ENCODE results near the gene RIPPLY2.
A peak's percentile ranks its signal among the peaks of the same experiment; 100 is the strongest.

Gene RIPPLY2

DNA sequence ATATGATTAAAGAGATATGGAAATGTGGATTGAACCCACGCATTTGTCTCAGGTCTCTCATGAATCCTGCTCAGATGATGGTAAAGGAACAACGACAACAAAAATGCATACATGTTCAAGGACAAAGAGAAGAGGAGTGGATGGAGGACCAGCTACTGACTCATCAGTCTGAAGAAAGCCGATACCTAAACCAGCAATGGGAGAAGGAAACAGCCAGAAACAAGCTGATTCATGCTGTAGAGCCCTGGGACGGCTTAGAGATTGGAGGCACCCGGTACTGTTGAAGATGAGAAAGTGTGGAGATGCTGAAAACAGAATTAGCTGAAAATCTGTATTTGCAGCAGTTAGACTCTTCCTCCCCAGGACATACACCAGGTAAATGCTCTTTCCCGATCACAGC, 14.4 kb upstream of the RIPPLY2 start:
- no peaks in the 10 kb centered on the region for H3K27me3 ChIP-seq (ENCODE audit: low read depth, low read length)
- no peak overlapping the region for H3K27ac ChIP-seq (ENCODE audit: low read length)
- no peak overlapping the region for H3K4me3 ChIP-seq (ENCODE audit: low read depth in 1 of 2, low read length in 2 of 2)
- no peaks in the 10 kb centered on the region for H3K36me3 ChIP-seq (ENCODE audit: control insufficient read depth in 1 of 2, insufficient read depth in 2 of 2, low read length in 2 of 2)
- H3K9me3 ChIP-seq (ENCODE audit: control insufficient read depth in 1 of 2, low read length in 2 of 2) = peaks cover 0 to 11% of the 10 kb centered on the region in 2 donors
- H3K4me1 ChIP-seq (ENCODE audit: control insufficient read depth in 1 of 2, insufficient read depth in 2 of 2, low read length in 2 of 2) = no peaks in the 10 kb centered on the region

DNA sequence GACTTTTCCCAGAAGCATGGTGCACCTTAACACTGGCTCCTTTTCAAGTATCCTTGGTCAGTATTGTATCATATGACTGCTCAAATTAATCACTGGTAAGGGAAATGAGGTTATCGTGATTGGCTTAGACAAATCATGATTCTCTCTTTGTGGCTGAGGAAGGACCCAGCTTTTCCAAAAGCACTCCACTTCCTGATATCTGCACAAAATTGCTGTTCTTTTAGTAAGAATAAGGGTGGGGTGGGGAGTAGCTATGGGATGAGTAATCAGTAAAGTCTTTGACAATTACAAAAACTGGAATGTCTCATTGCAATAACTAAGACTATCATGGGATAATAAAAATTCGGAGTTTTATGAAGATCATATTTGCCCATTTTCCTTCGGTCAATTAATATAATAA, 9.0 kb upstream of the RIPPLY2 start:
- H3K27ac ChIP-seq (ENCODE audit: low read length) = no peak overlapping the region
- no peaks in the 10 kb centered on the region for H3K4me1 ChIP-seq (ENCODE audit: control insufficient read depth in 1 of 2, insufficient read depth in 2 of 2, low read length in 2 of 2)
- peaks cover 0 to 4% of the 10 kb centered on the region in 2 donors for H3K9me3 ChIP-seq (ENCODE audit: control insufficient read depth in 1 of 2, low read length in 2 of 2)
- no peak overlapping the region for H3K4me3 ChIP-seq (ENCODE audit: low read depth in 1 of 2, low read length in 2 of 2)
- no peaks in the 10 kb centered on the region for H3K27me3 ChIP-seq (ENCODE audit: low read depth, low read length)
- no peaks in the 10 kb centered on the region for H3K36me3 ChIP-seq (ENCODE audit: control insufficient read depth in 1 of 2, insufficient read depth in 2 of 2, low read length in 2 of 2)

DNA sequence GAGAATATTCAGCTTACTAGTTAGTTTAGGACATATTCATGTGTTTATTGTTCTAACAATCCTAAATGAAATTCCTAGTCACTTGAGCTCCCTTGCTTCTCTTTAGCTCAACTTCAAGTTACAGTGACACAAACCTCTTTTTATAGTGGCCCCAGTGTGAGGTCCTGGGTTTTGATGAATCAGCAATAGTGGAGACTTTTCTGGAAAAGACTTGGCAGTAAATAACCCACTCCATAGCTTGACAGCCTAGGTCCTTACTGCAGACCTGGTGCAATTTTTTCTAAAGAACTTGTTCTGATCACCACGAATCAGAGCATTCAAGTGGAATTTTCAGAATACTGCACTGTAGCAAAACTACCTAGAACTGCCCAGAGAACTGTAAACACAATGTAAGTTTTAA, 6.9 kb upstream of the RIPPLY2 start:
- Histone ChIP-seq H3K4me1 (ENCODE audit: control insufficient read depth in 1 of 2, insufficient read depth in 2 of 2, low read length in 2 of 2) (no peaks in the 10 kb centered on the region), H3K27me3 (ENCODE audit: low read depth, low read length) (no peaks in the 10 kb centered on the region), H3K4me3 (ENCODE audit: low read depth in 1 of 2, low read length in 2 of 2) (no peak overlapping the region), H3K27ac (ENCODE audit: low read length) (no peak overlapping the region), H3K9me3 (ENCODE audit: control insufficient read depth in 1 of 2, low read length in 2 of 2) (peaks cover 0 to 2% of the 10 kb centered on the region in 2 donors), H3K36me3 (ENCODE audit: control insufficient read depth in 1 of 2, insufficient read depth in 2 of 2, low read length in 2 of 2) (no peaks in the 10 kb centered on the region)

DNA sequence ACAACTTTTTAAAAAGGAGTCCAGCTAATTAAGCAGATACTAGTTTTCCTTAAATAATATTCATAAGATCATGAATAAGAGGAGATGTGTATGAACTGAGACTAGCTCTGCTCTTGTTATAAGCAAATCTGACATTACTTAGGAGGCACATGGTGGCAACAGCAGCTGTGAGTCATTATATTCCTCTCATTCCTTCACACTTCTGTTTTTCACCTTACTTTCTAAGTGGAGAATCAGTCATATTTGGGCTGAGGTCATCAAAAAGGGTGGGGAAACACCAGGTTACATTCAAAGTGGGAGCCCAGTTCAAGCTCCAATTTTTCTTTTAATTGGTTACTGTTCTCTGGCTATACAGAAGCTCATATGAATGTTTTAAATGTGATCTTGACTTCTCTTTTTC, 6.0 kb upstream of the RIPPLY2 start:
- H3K36me3 ChIP-seq (ENCODE audit: control insufficient read depth in 1 of 2, insufficient read depth in 2 of 2, low read length in 2 of 2) = no peaks in the 10 kb centered on the region
- H3K27me3 ChIP-seq (ENCODE audit: low read depth, low read length) = no peaks in the 10 kb centered on the region
- H3K9me3 ChIP-seq (ENCODE audit: control insufficient read depth in 1 of 2, low read length in 2 of 2) = no peaks in the 10 kb centered on the region
- H3K27ac ChIP-seq (ENCODE audit: low read length) = no peak overlapping the region
- H3K4me1 ChIP-seq (ENCODE audit: control insufficient read depth in 1 of 2, insufficient read depth in 2 of 2, low read length in 2 of 2) = no peaks in the 10 kb centered on the region
- H3K4me3 ChIP-seq (ENCODE audit: low read depth in 1 of 2, low read length in 2 of 2) = no peak overlapping the region

DNA sequence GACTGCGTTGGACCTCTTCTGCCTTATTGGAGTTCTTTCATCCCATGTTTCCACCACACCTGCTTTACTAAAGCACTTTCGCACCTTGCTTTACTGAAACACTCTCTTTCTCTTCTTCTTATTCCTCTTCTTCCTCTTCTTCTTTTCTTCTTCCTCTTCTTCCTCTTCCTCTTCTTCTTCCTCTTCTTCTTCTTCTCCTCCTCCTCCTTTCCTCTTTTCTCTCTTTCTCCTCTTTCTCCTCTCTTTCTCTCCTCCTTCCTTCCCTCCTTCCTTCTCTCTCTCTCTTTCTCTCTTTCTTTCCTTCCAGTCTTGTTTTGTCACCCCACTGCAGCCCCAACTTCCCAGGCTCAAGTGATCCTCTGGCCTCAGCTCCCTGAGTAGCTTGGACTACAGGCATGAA, 4.0 kb upstream of the RIPPLY2 start:
- Histone ChIP-seq H3K4me1 (ENCODE audit: control insufficient read depth in 1 of 2, insufficient read depth in 2 of 2, low read length in 2 of 2) (peaks cover 5 to 10% of the 10 kb centered on the region in 2 donors), H3K27me3 (ENCODE audit: low read depth, low read length) (peaks cover 12% of the 10 kb centered on the region), H3K36me3 (ENCODE audit: control insufficient read depth in 1 of 2, insufficient read depth in 2 of 2, low read length in 2 of 2) (no peaks in the 10 kb centered on the region), H3K9me3 (ENCODE audit: control insufficient read depth in 1 of 2, low read length in 2 of 2) (no peaks in the 10 kb centered on the region), H3K27ac (ENCODE audit: low read length) (no peak overlapping the region), H3K4me3 (ENCODE audit: low read depth in 1 of 2, low read length in 2 of 2) (no peak overlapping the region)

DNA sequence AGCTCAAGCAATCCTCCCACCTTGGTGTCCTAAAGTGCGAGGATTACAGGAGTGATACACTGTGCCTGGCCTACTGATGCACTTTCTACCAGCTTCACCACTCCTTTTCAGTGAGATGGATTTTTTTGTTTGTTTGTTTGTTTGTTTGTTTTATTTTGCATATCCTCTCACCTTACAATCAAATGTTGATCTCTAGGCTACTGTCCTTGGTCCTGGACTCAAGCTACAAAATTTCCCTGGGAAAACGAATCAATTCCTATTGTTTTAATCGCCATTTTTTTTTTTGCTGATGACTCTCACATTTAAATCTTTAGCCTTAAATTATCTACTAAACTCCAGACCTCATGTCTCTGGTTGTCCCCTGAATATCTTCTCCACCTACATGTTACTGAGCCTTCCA, 3.5 kb upstream of the RIPPLY2 start:
- peaks cover 13% of the 10 kb centered on the region for H3K27me3 ChIP-seq (ENCODE audit: low read depth, low read length)
- H3K36me3 ChIP-seq (ENCODE audit: control insufficient read depth in 1 of 2, insufficient read depth in 2 of 2, low read length in 2 of 2) = no peaks in the 10 kb centered on the region
- H3K4me1 ChIP-seq (ENCODE audit: control insufficient read depth in 1 of 2, insufficient read depth in 2 of 2, low read length in 2 of 2) = peaks cover 5 to 11% of the 10 kb centered on the region in 2 donors
- no peaks in the 10 kb centered on the region for H3K9me3 ChIP-seq (ENCODE audit: control insufficient read depth in 1 of 2, low read length in 2 of 2)
- no peak overlapping the region for H3K27ac ChIP-seq (ENCODE audit: low read length)
- no peak overlapping the region for H3K4me3 ChIP-seq (ENCODE audit: low read depth in 1 of 2, low read length in 2 of 2)

DNA sequence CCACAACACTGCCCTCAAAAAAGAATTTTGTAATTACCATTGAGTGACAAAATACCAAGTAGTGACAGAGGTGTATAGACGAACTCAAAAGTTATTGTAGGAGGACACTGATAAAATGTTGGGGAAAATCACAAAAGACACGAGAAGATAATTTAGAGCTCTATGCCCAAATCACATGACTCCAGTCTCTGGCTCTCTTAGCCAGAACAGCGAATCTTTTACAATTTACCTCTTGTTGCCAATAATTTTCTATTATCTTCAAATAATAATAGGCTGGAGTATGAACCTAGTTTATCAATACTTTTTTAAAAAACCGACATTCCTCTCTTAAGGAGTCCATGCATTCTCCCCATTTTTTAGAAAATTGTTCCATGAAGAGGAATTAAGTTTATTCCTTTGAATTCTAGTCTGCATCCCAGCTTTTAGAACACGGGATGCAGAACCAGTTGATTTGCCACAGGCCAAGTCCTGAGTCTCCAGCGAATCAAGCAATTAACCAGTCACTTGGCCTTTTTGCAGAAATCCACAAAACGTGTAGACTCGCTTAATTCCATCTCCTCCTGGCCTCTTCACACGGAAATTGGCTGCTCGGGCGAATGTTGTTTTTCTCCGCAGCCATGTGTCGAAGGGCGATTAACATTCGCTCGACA, 507 bp upstream of the RIPPLY2 start:
- no peak overlapping the region for H3K27ac ChIP-seq (ENCODE audit: low read length)

DNA sequence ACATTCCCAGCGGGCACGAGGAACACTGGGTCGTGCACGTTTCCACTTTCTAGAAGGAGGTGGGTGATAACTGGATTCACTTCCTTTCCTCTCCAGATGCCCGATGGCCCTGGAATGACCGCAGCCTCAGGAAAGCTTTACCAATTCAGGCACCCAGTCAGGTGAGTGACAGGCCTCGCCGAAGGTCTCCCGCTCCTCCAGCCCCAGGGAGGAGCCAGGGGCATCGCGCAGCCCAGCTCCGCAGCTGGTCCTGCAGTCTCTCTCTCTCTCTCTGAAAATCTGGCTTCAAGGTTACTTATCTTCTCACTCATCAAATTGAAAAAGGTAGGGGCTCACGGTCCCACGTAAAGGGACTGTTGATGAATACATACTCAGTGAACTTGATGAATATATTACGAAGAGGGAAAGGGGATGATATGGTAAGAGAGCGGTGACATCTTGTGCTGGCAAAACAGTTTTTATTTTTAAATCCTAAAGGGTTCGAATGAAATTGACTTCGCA, 891 bp downstream of the RIPPLY2 start:
- H3K4me1 ChIP-seq (ENCODE audit: control insufficient read depth in 1 of 2, insufficient read depth in 2 of 2, low read length in 2 of 2) = peaks cover 10 to 15% of the 10 kb centered on the region in 2 donors
- no peak overlapping the region for H3K27ac ChIP-seq (ENCODE audit: low read length)
- peak overlapping the region; percentile 55 to 77 for H3K4me3 ChIP-seq (ENCODE audit: low read depth in 1 of 2, low read length in 2 of 2)
- H3K9me3 ChIP-seq (ENCODE audit: control insufficient read depth in 1 of 2, low read length in 2 of 2) = no peaks in the 10 kb centered on the region
- H3K36me3 ChIP-seq (ENCODE audit: control insufficient read depth in 1 of 2, insufficient read depth in 2 of 2, low read length in 2 of 2) = no peaks in the 10 kb centered on the region
- H3K27me3 ChIP-seq (ENCODE audit: low read depth, low read length) = peaks cover 13% of the 10 kb centered on the region

More for the DNA sequence above, 507 bp upstream of the RIPPLY2 start:
- peak overlapping the region; percentile 55 to 77 for H3K4me3 ChIP-seq (ENCODE audit: low read depth in 1 of 2, low read length in 2 of 2)
- peaks cover 5 to 11% of the 10 kb centered on the region in 2 donors for H3K4me1 ChIP-seq (ENCODE audit: control insufficient read depth in 1 of 2, insufficient read depth in 2 of 2, low read length in 2 of 2)
- H3K9me3 ChIP-seq (ENCODE audit: control insufficient read depth in 1 of 2, low read length in 2 of 2) = no peaks in the 10 kb centered on the region
- H3K27me3 ChIP-seq (ENCODE audit: low read depth, low read length) = peaks cover 13% of the 10 kb centered on the region
- H3K36me3 ChIP-seq (ENCODE audit: control insufficient read depth in 1 of 2, insufficient read depth in 2 of 2, low read length in 2 of 2) = no peaks in the 10 kb centered on the region

DNA sequence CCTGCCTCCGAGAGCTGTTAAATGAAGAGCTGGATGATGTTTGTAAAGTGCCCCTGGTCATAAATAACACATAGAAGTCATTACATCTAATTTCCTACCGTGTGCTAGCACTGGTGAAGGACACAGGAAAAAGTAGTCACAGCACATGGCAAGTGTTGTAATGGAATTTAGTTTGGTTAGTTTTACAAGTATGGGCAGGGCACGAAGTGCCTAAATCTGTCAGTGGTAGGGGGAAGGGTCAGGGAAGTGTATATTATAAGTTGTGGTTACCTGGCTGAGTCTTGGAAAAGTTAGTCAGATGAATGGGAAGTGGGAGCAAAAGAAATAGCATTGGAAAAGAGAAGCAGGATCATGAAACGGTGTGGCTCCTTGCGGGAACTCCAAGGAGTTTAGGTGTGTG, 1.6 kb downstream of the RIPPLY2 start:
- no peak overlapping the region for H3K4me3 ChIP-seq (ENCODE audit: low read depth in 1 of 2, low read length in 2 of 2)
- peaks cover 13% of the 10 kb centered on the region for H3K27me3 ChIP-seq (ENCODE audit: low read depth, low read length)

DNA sequence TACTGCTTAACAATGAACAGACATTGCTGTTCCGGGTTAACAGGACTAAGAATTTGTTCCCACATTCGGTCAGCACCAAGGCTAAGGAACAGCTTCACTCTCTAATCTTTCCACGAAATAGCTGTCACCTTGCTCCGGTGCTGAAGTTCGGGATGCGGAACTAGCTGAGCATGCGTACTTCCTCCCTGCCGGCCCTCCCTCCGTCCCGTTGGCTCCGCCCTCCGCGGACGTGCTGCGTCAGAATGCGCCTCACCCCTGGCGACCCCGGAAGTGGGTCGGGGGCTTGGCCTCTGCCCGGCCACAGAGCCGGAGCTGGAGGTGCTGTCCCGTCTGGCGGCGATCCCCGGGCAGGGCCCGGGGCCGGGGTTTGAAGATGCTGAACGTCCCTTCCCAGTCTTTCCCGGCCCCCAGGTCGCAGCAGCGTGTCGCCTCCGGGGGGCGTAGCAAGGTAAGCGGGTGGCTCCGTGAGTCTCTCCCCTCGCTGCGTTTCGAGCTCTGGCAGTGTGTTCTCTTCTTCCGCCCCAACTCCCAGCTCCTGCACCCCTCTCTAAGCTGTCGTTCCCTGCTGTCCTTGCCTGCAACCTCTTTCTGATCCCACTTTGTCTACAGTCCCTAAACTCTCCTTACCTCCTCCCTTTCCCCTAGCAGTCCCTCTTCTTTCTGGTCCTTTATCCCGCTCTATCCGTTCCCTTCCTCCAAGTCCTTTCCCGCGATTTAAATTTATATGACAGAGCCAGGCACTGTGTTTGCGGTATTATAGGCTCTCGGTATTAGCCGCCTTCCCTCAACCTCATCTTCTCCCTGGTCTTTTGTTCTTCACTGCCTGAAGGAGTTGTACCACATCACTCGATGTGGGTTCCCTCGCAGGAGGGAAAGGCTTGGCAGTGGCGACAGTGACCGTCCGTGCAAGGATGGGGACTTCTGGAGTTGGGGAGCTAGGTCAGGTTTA, 6.5 kb downstream of the RIPPLY2 start, which contains the start of gene CYB5R4:
TSS of gene CYB5R4 (plus strand) at position 280 of the 949 bp plus-strand sequence. CDS start at position 374, 94 bp downstream.
- Histone ChIP-seq H3K9me3 (ENCODE audit: control insufficient read depth in 1 of 2, low read length in 2 of 2) (no peaks in the 10 kb centered on the region), H3K4me1 (ENCODE audit: control insufficient read depth in 1 of 2, insufficient read depth in 2 of 2, low read length in 2 of 2) (peaks cover 11 to 17% of the 10 kb centered on the region in 2 donors), H3K27me3 (ENCODE audit: low read depth, low read length) (no peaks in the 10 kb centered on the region), H3K27ac (ENCODE audit: low read length) (peak within 1 kb of the TSS; percentile 87), H3K4me3 (ENCODE audit: low read depth in 1 of 2, low read length in 2 of 2) (peak within 1 kb of the TSS; percentile 88 to 99), H3K36me3 (ENCODE audit: control insufficient read depth in 1 of 2, insufficient read depth in 2 of 2, low read length in 2 of 2) (peaks cover 0 to 5% of the 10 kb centered on the region in 2 donors)

More for the DNA sequence above, 1.6 kb downstream of the RIPPLY2 start:
- H3K27ac ChIP-seq (ENCODE audit: low read length) = no peak overlapping the region
- H3K9me3 ChIP-seq (ENCODE audit: control insufficient read depth in 1 of 2, low read length in 2 of 2) = no peaks in the 10 kb centered on the region
- H3K36me3 ChIP-seq (ENCODE audit: control insufficient read depth in 1 of 2, insufficient read depth in 2 of 2, low read length in 2 of 2) = no peaks in the 10 kb centered on the region
- H3K4me1 ChIP-seq (ENCODE audit: control insufficient read depth in 1 of 2, insufficient read depth in 2 of 2, low read length in 2 of 2) = peaks cover 11 to 16% of the 10 kb centered on the region in 2 donors

DNA sequence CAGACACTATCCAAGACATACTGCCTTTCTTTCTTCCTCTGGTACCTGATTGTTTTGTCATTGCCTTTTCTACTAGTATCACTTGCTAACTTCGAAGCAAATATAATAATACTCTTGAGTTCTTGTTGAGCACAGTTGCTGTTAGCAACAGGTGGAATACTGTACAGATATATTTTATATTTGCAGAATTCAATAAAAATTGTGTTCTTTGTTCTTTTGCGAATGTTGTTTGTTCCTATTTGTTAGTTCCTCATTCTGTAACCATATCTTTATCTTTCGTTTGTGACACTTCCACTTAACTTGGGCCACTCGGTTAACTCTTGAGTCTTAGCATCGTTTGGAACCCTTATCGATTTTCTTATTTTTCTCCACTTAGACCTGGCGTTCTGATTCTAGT, 7.2 kb downstream of the RIPPLY2 start:
- no peaks in the 10 kb centered on the region for H3K27me3 ChIP-seq (ENCODE audit: low read depth, low read length)
- H3K36me3 ChIP-seq (ENCODE audit: control insufficient read depth in 1 of 2, insufficient read depth in 2 of 2, low read length in 2 of 2) = peaks cover 0 to 11% of the 10 kb centered on the region in 2 donors
- peak overlapping the region; percentile 88 to 99 for H3K4me3 ChIP-seq (ENCODE audit: low read depth in 1 of 2, low read length in 2 of 2)
- peak overlapping the region; percentile 87 for H3K27ac ChIP-seq (ENCODE audit: low read length)
- no peaks in the 10 kb centered on the region for H3K9me3 ChIP-seq (ENCODE audit: control insufficient read depth in 1 of 2, low read length in 2 of 2)
- peaks cover 11 to 17% of the 10 kb centered on the region in 2 donors for H3K4me1 ChIP-seq (ENCODE audit: control insufficient read depth in 1 of 2, insufficient read depth in 2 of 2, low read length in 2 of 2)
